ENCODE measurements around the gene ASAH2B. TPM values are rescaled to one million over a fixed set of nuclear protein-coding genes. Genes with fewer than 3 reads are reported as not detected.

The ASAH2B gene
- total and polyA plus RNA-seq, 4 donors, result 4.6 to 14.2 (median 9.7) TPM

Other genes with a start within 250 kb of the ASAH2B start
- 10 to 100 TPM; 56.1 to 57.2 TPM for gene SGMS1, start 116.0 kb upstream of the ASAH2B start, total RNA-seq
- gene SGMS1, start 116.0 kb upstream of the ASAH2B start, polyA plus RNA-seq (ENCODE audit: insufficient read length in 2 of 2), result 10 to 100 TPM; 24.5 to 25.0 TPM
- not detected for gene A1CF, start 145.7 kb downstream of the ASAH2B start, total RNA-seq
- gene A1CF, start 145.7 kb downstream of the ASAH2B start, polyA plus RNA-seq (ENCODE audit: insufficient read length in 2 of 2), result under 1 TPM in 1 of 2 donors, not detected in 1; 0.06 TPM